Endothelial cell of umbilical vein (primary cell): Measurements from ENCODE around the gene STARD6. TPM values are rescaled to one million over a fixed set of nuclear protein-coding genes. Genes with fewer than 3 reads are reported as not detected.

Experiments
- BruUV-seq: library from RNA; stranded (reverse); fragments of 400-500 nt; replicated peaks from 2 replicates; lab custom pipeline; 2021; lab: Mats Ljungman, UMichigan
- CTCF ChIA-PET: fragments of 300-600, 350-600 bp; sonication (Branson Sonifier 250); formaldehyde crosslinking; loops from one replicate; lab custom pipeline; 2021; ENCODE audit warnings: antibody characterized with exemption, inconsistent platforms; lab: Charles Lee
- POLR2A ChIA-PET: fragments of 300-600, 350-600 bp; sonication (Branson Sonifier 250); formaldehyde crosslinking; loops from one replicate; lab custom pipeline; 2021; ENCODE audit warnings: antibody characterized with exemption, inconsistent platforms; lab: Charles Lee
- DNase-seq: peaks from one replicate; pipeline ENCODE4 v3.0.0-alpha.2; 2011; ENCODE audit warnings: low read depth, low spot score
- FAIRE-seq: peaks from 2 replicates; lab custom pipeline; 2011; peaks lifted over from hg19 to GRCh38; lab: Jason Lieb, UNC
- H2AFZ ChIP-seq: 2 replicates; pipeline ENCODE4 v1.6.0; 2012; ENCODE audit warnings: low read depth, low read length, control low read depth, inconsistent platforms
- H3K27ac ChIP-seq: 2 replicates; pipeline ENCODE4 v1.5.1; 2011; ENCODE audit warnings: low read depth, mild to moderate bottlenecking, control low read depth, low read length, moderate library complexity; ENCODE audit not compliant: insufficient read depth
- H3K27me3 ChIP-seq, 2 experiments: 2 replicates each; pipeline versions ENCODE4 v1.6.0 to v1.6.1; 2011; ENCODE audit warnings: low read length in 2 of 2, mixed read lengths in 1 of 2; ENCODE audit not compliant: control insufficient read depth in 2 of 2, insufficient read depth in 2 of 2
- H3K36me3 ChIP-seq, 2 experiments: 2 replicates in 1 of 2; 3 replicates in 1 of 2; pipeline ENCODE4 v1.5.1; 2011; ENCODE audit warnings: low read length in 2 of 2, mild to moderate bottlenecking in 1 of 2, moderate library complexity in 1 of 2; ENCODE audit not compliant: control insufficient read depth in 2 of 2, insufficient read depth in 2 of 2; ENCODE audit errors: extremely low read depth in 1 of 2
- H3K4me1 ChIP-seq: 3 replicates; pipeline ENCODE4 v1.5.1; 2011; ENCODE audit warnings: mild to moderate bottlenecking, low read length; ENCODE audit not compliant: control insufficient read depth, insufficient read depth; ENCODE audit errors: extremely low read depth
- H3K4me2 ChIP-seq: 2 replicates; pipeline ENCODE4 v1.6.1; 2011; ENCODE audit warnings: low read length, control low read depth, mixed read lengths; ENCODE audit not compliant: insufficient read depth
- H3K4me3 ChIP-seq, 3 experiments: fragments of 200-600 bp in 1 of 3; sonication (generic), shearing (Covaris generic) in 1 of 3; replicated peaks in 1 of 3; 2 replicates each; pipeline ENCODE4 v1.5.1; 2011 to 2016; ENCODE audit warnings: control low read depth in 3 of 3, low read length in 3 of 3, mild to moderate bottlenecking in 2 of 3, inconsistent platforms in 1 of 3, low read depth in 1 of 3, moderate library complexity in 1 of 3; ENCODE audit not compliant: insufficient read depth in 1 of 3
- H3K79me2 ChIP-seq: 2 replicates; pipeline ENCODE4 v1.6.0; 2012; ENCODE audit warnings: low read length, inconsistent platforms; ENCODE audit not compliant: control insufficient read depth, insufficient read depth
- H3K9ac ChIP-seq: replicated peaks from 2 replicates; pipeline ENCODE3; 2011; ENCODE audit warnings: low read length, control low read depth; ENCODE audit not compliant: insufficient read depth; ENCODE audit errors: extremely low read depth
- H3K9me1 ChIP-seq: replicated peaks from 3 replicates; pipeline ENCODE4 v1.6.0; 2011; ENCODE audit warnings: mild to moderate bottlenecking, low read length; ENCODE audit not compliant: control insufficient read depth, insufficient read depth; ENCODE audit errors: extremely low read depth
- H3K9me3 ChIP-seq: replicated peaks from 2 replicates; pipeline ENCODE4 v1.5.1; 2012; ENCODE audit warnings: low read length, inconsistent platforms; ENCODE audit not compliant: control insufficient read depth, insufficient read depth
- H4K20me1 ChIP-seq: replicated peaks from 2 replicates; pipeline ENCODE3; 2011; ENCODE audit warnings: mild to moderate bottlenecking, low read length; ENCODE audit not compliant: control insufficient read depth, insufficient read depth; ENCODE audit errors: extremely low read depth
- CTCF ChIP-seq, 2 donors: IDR thresholded peaks; 1 replicate in 1 of 2; 2 replicates in 1 of 2; pipeline ENCODE4 v1.5.1; 2011; ENCODE audit warnings: low read length in 2 of 2, mild to moderate bottlenecking in 2 of 2, moderate library complexity in 2 of 2, control low read depth in 1 of 2, inconsistent platforms in 1 of 2, low read depth in 1 of 2; ENCODE audit not compliant: insufficient read depth in 1 of 2; ENCODE audit errors: extremely low read depth in 1 of 2
- EZH2 ChIP-seq: IDR thresholded peaks from 2 replicates; pipeline ENCODE4 v1.6.1; 2012; ENCODE audit warnings: borderline replicate concordance, low read depth, mild to moderate bottlenecking, moderate library complexity, low read length, inconsistent platforms; ENCODE audit not compliant: severe bottlenecking
- FOS ChIP-seq: IDR thresholded peaks from 2 replicates; pipeline ENCODE4 v1.6.1; 2011; ENCODE audit warnings: mild to moderate bottlenecking, low read length, moderate library complexity, borderline replicate concordance; ENCODE audit not compliant: insufficient read depth
- GATA2 ChIP-seq: IDR thresholded peaks from 2 replicates; pipeline ENCODE4 v1.7.0; 2011; ENCODE audit warnings: low read depth, mild to moderate bottlenecking, moderate library complexity, mixed read lengths, low read length; ENCODE audit not compliant: insufficient read length, insufficient read depth
- JUN ChIP-seq: IDR thresholded peaks from 2 replicates; pipeline ENCODE4 v1.6.1; 2011; ENCODE audit warnings: borderline replicate concordance, low read depth; ENCODE audit not compliant: insufficient read length, insufficient read depth
- MAX ChIP-seq: IDR thresholded peaks from 2 replicates; pipeline ENCODE4 v1.6.1; 2011; ENCODE audit not compliant: insufficient read depth, insufficient read length
- POLR2AphosphoS5 ChIP-seq: IDR thresholded peaks from 2 replicates; pipeline ENCODE4 v1.6.1; 2012; ENCODE audit warnings: low read depth, mild to moderate bottlenecking, control low read depth, low read length, moderate library complexity; ENCODE audit not compliant: insufficient read depth
- dilution Hi-C: fragments of 300-500 bp; cut with MboI; formaldehyde crosslinking; loops from one replicate; pipeline ENCODE4 v1.15.0; 2019; ENCODE audit warnings: low sequenced_read_pairs; ENCODE audit not compliant: extremely low pct_ligation_motif_present
- intact Hi-C: fragments of 100-400 bp; cut with micrococcal nuclease; formaldehyde crosslinking; loops from one replicate; pipeline ENCODE4 v1.10.0; 2022
- polyA plus RNA-seq, 4 experiments: library from polyadenylated mRNA; depleted of rRNA in 3 of 4; stranded (reverse) in 3 of 4; unstranded in 1 of 4; fragments of >200 nt; gene quantifications; 2 replicates each; pipeline versions ENCODE4 v1.2.1 to v1.2.3, GENCODE V29; 2011 to 2012; ENCODE audit warnings: missing spikeins in 1 of 4
- total RNA-seq: library from RNA; stranded (reverse); gene quantifications from 2 replicates; pipeline ENCODE4 v1.2.3, GENCODE V29; 2021

Gene STARD6
- total and polyA plus RNA-seq, 2 donors (not counting 3 experiments of a cell fraction or from before 2014, with no cell fraction given) = not detected

GRCh38 chr18:54294274-54294673 lies 63.4 kb downstream of the STARD6 start:
- dilution Hi-C loops (no loop called here), intact Hi-C loops (no loop called here)
- TF ChIP-seq JUN = no peak
- Histone ChIP-seq H2AFZ (no peak overlapping the region), H3K36me3 (peaks cover 0 to 6% of the 10 kb centered on the region in 2 experiments), H3K79me2 (no peaks in the 10 kb centered on the region), H3K4me3 (no peak overlapping the region), H3K27ac (no peak overlapping the region), H4K20me1 (no peaks in the 10 kb centered on the region), H3K9ac (no peak overlapping the region), H3K9me3 (no peaks in the 10 kb centered on the region), H3K9me1 (no peaks in the 10 kb centered on the region), H3K27me3 (no peaks in the 10 kb centered on the region), H3K4me1 (no peaks in the 10 kb centered on the region), H3K4me2 (no peak overlapping the region)
- no TSS peak for BruUV-seq
- no peak for FAIRE-seq
- CTCF ChIA-PET = no interaction called here
- no peak for DNase-seq
- POLR2A ChIA-PET = no interaction called here

- Histone ChIP-seq H2AFZ (no peak overlapping the region), H3K4me3 (no peak overlapping the region), H3K9ac (no peak overlapping the region), H4K20me1 (no peaks in the 10 kb centered on the region), H3K9me1 (no peaks in the 10 kb centered on the region), H3K27me3 (no peaks in the 10 kb centered on the region), H3K79me2 (no peaks in the 10 kb centered on the region), H3K36me3 (peaks cover 3 to 8% of the 10 kb centered on the region in 2 experiments), H3K4me1 (peaks cover 3% of the 10 kb centered on the region), H3K27ac (no peak overlapping the region), H3K9me3 (no peaks in the 10 kb centered on the region), H3K4me2 (no peak overlapping the region)
- intact Hi-C loops = no loop called here
- DNase-seq (peak; percentile 21), FAIRE-seq (no peak)
- no TSS peak for BruUV-seq
- peak; percentile 23 for TF ChIP-seq FOS
- no peak for TF ChIP-seq JUN
- no peak for TF ChIP-seq MAX
- no peak for TF ChIP-seq POLR2AphosphoS5
- TF ChIP-seq CTCF (IDR thresholded peaks at IDR 0.05; ENCODE audit: extremely low read depth in 1 of 2, insufficient read depth in 1 of 2, low read depth in 1 of 2, low read length in 2 of 2) = no peak
- no peak for TF ChIP-seq EZH2
- no peak for TF ChIP-seq GATA2
- ChIA-PET POLR2A (no interaction called here), CTCF (interaction anchor here (1.4 kb wide), 2 partner anchors 14 to 107 kb away, joined by 3 to 4 read pairs; no protein-coding TSS in a partner anchor)
- dilution Hi-C loops = no loop called here
These were observed 72.5 kb downstream of the STARD6 start for GRCh38 chr18:54284981-54285785.
